Hematopoietic multipotent progenitor cell treated with erythropoietin and hydrocortisone succinate and interleukin-3 and kit ligand, for 15 days (in vitro differentiated cells): Measurements from ENCODE around the gene RGS8.

Experiments used
- DNase-seq: peaks from one replicate; pipeline ENCODE4 v3.0.0-alpha.2; 2015; ENCODE audit warnings: low spot score

Gene RGS8

GRCh38 chr1:182639330-182639729 is 45.1 kb downstream of the RGS8 start:
- no peak for DNase-seq

GRCh38 chr1:182637769-182638168 is 46.6 kb downstream of the RGS8 start:
- no peak for DNase-seq

DNA sequence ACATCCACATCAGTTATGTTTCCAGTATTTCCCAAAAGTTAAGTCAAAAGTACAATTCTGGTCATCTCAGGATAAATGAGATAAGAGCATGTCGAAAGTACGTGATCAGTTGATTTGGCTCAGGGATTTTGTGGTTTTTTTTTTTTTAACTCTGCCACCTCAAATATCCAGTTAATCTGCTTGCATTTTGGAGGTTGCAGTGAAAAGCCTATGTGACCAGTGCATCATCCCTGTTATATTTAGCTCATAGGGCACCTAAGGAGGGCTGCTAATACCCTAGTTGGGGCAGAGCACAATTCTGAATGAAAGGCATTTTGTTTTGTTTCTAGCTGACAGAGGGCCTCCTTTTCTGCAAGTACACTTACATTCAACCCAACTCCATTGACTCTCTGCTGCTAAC is 48.5 kb downstream of the RGS8 start:
- DNase-seq: no peak
